Stimulated activated CD8-positive, alpha-beta memory T cell treated with anti-CD3 and anti-CD28 coated beads, Interleukin-12 subunit alpha, Interleukin-12 subunit beta, amount 100 ng/mL, for 24 hours (primary cell): ENCODE measurements around the gene AKR7A3.

Source experiments
- DNase-seq: peaks from one replicate; pipeline ENCODE4 v3.0.0-alpha.2; 2020; ENCODE audit errors: extremely low read depth

Gene AKR7A3

GRCh38 chr1:19288324-19289241 lies at the start of gene AKR7A3:
Gene AKR7A3, minus strand, starts transcription at chr1:19288770. Its CDS starts 61 bp downstream, at chr1:19288709.
- DNase-seq: peak; percentile 31

GRCh38 chr1:19338323-19338762 lies 49.8 kb upstream of the AKR7A3 start:
- no peak for DNase-seq

GRCh38 chr1:19337289-19337688 lies 48.7 kb upstream of the AKR7A3 start:
- no peak for DNase-seq

- DNase-seq: peak; percentile 21
These were observed 48.0 kb upstream of the AKR7A3 start for GRCh38 chr1:19336543-19336942.

- no peak for DNase-seq
These were observed 45.2 kb upstream of the AKR7A3 start for GRCh38 chr1:19333587-19334354.

- no peak for DNase-seq
These were observed 44.3 kb upstream of the AKR7A3 start for GRCh38 chr1:19332832-19333231.

GRCh38 chr1:19331262-19331878 lies 42.8 kb upstream of the AKR7A3 start:
- DNase-seq: no peak

- no peak for DNase-seq
These were observed 42.0 kb upstream of the AKR7A3 start for GRCh38 chr1:19330449-19331135.

GRCh38 chr1:19329611-19330010 lies 41.0 kb upstream of the AKR7A3 start:
- DNase-seq: no peak

GRCh38 chr1:19329188-19329587 lies 40.6 kb upstream of the AKR7A3 start:
- DNase-seq: no peak

- DNase-seq: no peak
These were observed 39.9 kb upstream of the AKR7A3 start for GRCh38 chr1:19328486-19328885.

- DNase-seq: no peak
These were observed 39.2 kb upstream of the AKR7A3 start for GRCh38 chr1:19327736-19328135.

GRCh38 chr1:19327301-19327700 lies 38.7 kb upstream of the AKR7A3 start:
- no peak for DNase-seq

GRCh38 chr1:19326748-19327065 lies 38.1 kb upstream of the AKR7A3 start:
- DNase-seq: no peak

GRCh38 chr1:19325958-19326747 lies 37.6 kb upstream of the AKR7A3 start:
- no peak for DNase-seq

GRCh38 chr1:19325368-19325957 lies 36.9 kb upstream of the AKR7A3 start:
- DNase-seq: no peak

GRCh38 chr1:19324665-19324990 lies 36.1 kb upstream of the AKR7A3 start:
- DNase-seq: no peak

- DNase-seq: no peak
These were observed 35.6 kb upstream of the AKR7A3 start for GRCh38 chr1:19323987-19324664.

- no peak for DNase-seq
These were observed 33.9 kb upstream of the AKR7A3 start for GRCh38 chr1:19322481-19322880.

GRCh38 chr1:19321071-19321470 lies 32.5 kb upstream of the AKR7A3 start:
- DNase-seq: no peak
